Embryonic facial prominence (tissue), 1 donor: ENCODE results near the gene HOXC5.
"Not testable (repeated sequence)": the region's sequence is repeated elsewhere in the genome, so short reads cannot be mapped to it uniquely, and the experiment has no call there.

ENCODE experiments used
- DNase-seq: peaks from one replicate; pipeline ENCODE4 v3.0.0-alpha.2; 2016; ENCODE audit errors: extremely low spot score

HOXC5 gene

DNA sequence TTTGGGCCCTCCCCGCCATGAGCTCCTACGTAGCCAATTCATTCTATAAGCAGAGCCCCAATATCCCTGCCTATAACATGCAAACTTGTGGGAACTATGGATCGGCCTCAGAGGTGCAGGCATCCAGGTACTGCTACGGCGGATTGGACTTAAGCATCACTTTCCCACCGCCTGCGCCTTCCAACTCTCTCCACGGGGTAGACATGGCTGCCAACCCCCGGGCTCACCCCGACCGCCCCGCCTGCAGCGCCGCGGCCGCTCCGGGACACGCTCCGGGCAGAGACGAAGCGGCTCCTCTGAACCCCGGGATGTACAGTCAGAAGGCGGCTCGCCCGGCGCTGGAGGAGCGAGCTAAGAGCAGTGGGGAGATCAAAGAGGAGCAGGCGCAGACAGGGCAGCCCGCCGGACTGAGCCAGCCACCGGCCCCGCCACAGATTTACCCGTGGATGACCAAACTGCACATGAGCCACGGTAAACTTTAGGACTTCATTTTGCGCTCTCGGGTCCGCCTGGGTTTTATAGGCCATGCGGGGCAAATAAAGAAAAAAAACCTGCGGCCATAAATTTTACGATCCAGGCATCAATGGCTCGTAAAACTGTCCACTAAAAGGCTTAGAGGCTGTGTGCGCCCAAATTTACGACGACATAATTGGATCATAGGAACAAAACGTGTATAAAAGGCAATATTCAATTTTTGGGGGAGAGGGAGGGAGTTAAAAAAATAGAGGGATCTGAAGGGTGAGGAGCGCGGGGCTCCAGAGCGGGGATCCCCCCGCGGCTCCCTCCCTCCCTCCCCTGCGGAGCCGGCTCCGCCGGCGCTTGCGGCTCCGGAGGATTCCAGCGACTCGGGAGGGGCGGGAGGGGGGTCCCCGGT is 493 bp downstream of the HOXC5 start:
- DNase-seq, result no peak

DNA sequence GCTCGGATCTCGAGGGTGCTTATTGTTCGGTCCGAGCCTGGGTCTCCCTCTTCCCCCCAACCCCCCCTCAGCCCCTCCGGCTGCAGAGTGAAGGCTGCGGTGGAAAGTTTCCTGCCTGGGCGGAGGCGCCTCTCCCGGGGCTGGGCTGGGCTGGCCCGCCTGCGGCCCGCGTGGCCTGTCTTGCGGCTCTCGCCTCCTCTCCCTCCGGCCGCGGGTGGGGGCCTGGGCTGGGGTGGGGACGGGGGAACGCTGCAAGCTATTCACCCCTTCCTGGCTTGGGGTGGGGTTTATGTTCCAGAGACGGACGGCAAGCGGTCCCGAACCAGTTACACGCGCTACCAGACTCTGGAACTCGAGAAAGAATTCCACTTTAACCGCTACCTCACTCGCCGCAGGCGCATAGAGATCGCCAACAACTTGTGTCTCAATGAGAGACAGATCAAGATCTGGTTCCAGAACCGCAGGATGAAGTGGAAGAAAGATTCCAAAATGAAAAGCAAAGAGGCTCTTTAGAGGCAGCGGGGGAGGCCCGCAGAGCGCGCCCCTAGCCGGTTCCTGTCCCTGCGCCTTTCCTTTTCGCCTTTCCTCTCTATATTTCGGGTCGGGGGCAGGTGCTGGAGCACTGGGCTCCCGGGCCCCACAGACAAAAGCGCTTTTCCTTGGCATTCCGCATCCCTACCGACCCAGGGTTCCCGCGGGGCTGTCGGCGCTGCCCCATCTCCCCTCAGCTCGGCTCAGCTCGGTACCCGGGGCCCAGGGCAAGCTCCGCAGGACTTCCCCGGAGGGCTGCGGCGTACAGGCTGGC is 1.3 kb downstream of the HOXC5 start:
- no peak for DNase-seq

DNA sequence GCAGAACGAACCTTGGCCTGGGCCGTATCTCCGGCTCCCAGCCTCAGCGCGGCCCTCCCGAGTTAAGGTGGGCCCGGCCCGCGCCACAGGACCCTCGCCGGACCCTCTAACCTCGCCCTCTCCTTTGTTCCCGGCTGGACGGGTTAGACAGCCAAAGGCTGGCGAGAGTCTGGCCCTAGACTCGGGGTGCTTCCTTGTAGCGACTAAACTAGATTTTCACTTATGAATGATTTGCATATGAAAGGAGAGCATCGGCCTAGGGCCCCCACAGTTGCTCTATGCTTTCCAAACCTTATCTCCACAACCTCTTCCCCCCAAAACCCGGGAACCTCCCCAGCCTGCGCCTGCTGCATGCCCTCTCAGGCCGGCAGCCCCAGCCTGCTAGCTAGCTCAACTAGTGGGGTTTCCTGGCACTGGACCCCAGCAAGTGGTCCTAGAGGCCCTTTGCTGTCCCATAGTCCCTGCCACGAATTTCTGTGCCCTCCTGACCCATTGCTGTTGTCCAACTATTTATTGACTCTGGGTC is 2.0 kb downstream of the HOXC5 start:
- DNase-seq, result no peak

DNA sequence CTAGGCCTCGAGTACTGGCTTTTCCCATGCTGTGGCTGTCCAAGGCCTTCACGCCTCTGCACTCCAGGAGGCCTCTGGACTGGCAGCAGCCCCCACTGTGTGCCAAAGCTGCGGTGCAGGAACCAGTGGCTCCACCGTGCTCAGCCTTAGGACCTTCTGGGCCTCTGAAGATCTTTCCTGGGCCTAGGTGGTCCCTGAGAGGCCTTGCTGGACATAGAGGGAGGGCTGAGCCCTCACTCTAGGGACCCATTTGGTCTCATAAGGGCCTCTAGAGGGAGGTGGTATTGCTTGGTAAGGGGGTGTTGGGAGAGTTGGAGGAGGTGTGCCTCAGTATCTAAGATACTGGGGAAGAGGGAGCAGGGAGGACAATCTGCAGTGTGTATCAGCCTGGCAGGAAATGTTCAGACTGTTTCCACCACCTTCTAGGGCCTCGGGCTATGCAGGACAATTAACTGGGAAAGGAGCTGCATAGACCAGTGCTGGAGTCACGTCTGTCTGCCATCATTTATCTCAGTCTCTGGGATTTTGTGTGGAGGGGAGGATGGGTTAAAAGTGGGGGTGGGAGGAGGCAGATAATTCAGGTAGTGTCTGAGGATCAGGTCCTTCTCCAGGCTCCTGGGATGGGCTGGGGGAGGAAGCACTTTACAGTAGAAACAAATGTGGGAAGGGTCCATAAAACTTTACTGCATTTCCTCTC is 2.9 kb downstream of the HOXC5 start:
- DNase-seq, result no peak

DNA sequence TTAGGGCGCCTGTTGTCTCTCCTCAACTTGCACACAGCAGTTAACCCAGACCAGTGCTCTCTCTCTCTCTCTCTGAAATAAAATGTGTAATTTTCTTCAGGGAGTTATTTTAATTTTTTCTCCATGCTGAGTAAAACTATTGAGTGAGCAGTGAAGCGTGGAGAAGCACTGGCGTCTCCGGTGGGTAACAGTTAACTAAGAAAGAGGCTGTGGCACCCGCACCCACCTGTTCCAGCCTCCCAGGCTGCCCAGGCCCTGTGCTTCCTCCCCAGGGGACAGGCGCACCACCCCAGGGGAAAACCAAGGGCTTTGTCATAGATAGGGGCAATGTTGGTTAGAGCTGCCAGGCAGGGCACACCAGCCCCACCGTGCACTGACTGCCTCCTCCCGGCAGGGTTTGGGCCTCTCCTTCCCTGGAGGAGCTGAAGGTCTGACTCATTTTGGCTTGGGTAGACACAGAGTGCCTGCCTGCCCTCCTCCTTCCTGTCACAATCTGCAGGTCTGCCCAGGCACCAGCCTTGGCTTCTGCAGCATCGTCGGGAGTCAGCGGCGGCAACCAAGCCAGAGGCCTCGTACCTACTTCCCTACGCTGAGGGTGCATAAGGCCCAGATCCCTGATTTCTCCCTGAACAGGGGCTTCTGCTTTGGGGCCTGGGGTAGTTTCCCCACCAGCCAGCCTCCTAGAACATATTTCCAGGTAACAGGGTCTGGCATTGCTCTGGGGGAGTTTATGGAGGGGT is 3.9 kb downstream of the HOXC5 start:
- no peak for DNase-seq

DNA sequence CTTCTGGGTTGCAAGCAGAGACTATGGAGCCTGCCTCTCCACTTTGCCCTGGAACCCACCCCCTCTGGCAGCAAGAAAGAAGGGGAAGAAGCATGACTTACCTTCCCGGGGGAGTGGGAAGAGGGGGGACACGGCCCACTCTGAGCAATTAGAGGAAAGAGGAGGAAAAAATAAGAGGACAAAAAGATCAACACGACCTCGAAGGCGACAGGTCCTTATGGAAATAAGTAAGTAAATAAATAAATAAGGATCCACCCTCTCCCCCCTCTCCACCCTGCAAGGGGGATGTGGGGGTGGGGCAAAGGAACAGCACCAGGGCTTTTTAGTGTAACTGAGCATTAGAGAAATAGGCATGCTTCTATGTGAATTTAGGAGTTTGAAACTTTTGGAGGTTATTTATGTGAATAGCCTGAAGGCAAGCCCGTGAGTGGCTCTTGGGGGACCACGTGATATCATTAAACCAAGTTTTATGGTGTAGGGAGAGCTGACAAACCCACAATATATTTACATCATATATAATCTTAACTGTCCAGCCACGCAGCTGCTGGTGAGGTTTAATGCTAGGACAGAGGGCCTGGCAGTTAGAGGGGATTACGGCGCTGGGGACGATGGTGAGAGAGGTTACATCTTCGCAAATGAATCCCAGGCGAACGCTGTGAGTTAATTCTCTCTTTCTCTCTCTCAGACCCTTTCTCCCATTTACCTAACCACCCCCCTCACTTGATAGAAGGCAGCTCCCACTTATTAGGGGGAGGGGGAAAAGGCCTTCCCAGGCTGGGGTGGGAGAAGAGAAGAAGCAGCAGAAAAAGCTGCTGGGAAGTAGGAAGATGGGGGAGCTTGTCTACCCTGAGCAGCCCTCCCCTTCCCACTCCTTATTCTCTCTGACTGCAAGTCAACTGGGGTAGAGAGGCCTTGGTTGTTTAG is 4.8 kb downstream of the HOXC5 start:
- DNase-seq, result no peak

DNA sequence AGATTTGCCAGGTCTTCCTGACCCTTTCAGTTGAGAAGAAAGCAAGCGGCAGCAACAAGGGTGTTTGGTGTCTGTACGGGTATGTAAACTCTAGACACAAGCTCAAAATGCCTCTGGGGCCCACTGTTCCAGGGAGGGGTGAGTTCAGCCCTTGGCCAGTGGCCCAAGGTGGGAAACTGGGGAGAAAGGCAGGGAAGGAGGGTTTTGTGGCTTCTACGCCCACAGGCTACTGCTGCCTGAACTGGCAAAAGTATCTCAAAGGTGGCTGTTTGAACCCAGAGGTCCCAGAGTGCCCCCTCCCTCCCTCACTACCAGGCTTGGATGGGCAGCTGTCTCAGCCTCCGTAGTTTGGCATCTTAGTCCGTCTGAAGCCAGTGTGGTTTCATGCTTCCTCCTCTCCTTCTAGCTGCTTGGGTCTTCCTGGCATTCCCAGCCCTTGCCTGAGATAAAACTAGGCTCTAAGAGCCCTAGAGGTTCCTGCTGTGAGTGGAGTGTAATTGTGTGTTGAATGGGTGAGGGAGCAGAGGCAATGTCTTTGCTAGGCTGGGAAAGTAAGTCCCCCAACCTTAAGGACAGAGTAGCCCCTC is 5.5 kb downstream of the HOXC5 start:
- no peak for DNase-seq

DNA sequence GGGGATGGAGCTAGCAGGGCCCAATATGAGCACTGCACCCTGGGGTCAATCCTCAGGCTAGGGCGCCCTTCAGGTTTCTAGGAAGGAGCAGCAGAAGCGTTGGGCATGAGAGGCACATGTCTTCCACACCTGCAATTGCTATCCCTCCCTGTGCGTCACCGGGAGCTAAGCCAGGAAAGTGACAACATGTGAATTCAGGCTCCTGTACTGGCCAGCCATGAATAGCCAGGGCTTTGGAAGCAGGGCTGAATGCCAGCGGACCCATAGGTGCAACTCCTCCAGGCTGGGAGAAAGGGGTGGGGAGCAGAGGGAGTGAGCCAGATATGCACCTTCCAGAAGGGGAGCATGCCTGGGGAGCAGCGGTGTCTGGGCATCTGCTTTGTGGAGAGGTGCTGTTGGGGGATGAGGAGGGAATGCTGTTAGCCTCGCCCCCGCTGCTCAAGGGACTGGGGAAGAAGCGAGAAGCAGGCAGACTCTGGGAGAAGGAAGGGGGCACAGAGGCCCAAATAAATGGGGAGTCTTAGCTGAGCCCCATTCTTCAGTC is 6.1 kb downstream of the HOXC5 start:
- DNase-seq, result no peak

DNA sequence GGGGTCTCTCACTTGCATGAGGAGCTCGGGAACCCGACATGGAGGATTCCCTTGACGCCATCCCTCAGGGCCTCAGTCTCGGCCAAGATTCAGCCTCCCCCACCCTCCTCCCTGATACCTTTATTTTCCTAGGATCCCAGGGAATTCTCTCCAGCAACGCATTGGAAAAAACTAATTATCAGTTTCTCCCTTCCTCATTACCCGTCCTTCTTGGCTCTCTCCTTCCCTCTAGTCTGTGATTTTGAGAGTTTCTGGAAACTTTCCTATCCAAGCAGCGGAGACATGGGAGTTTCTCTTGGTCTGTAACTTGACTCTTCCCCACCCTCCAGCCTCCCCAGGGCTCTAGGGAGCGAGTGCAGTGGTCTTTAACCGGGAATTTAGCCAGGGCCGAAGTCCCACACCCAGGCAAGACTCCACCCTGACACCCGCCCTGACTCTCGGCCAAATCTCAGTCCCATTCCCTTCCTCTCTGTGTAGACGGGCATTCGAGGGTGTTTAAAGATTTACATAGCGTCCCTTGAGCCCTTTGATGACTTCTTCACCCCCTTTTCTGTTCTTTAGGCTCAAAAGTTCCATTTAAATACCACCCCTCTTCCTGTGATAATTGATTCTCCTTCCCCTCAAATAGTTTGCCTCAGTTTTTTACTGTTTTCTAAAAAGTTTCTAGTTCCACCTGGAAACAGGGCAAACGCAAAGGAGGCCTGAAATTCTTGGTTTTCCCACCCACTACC is 6.7 kb downstream of the HOXC5 start:
- no peak for DNase-seq

DNA sequence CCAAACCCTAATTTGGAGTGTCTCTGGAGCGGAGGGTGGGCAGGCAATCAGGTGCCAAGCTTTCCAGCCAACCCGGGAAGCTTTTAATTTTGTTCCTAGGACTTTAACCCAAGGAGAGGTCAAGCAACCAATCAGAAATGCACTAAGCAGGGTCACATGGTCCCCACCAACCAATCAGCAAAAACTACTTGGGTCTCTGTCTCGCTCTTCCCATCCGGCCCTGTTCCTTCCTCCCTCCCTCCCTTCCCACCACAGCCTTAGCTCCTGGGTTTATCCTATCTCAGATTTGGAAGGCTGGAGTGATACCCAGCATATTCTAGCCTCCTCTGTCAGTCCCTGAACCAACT is 7.3 kb downstream of the HOXC5 start:
- DNase-seq, result no peak

DNA sequence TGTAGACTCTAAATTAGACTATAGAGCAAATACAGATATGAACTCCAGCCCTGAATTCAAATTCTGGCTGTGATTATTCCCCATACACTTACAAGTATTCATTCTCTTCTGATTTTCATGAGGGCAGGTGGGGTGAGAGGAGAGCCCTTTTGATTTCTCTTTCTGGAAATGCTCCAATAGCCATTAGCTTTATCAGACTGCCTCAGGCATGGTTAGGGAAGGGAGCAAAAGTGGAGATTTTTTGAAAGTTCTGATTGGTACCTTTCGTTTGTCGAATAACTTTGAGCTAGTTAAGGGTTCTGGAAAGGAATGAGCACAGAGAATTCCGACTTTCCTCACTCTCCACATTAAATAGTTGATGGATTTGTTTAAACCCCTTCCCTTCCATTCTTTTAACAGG is 7.8 kb downstream of the HOXC5 start:
- no peak for DNase-seq

DNA sequence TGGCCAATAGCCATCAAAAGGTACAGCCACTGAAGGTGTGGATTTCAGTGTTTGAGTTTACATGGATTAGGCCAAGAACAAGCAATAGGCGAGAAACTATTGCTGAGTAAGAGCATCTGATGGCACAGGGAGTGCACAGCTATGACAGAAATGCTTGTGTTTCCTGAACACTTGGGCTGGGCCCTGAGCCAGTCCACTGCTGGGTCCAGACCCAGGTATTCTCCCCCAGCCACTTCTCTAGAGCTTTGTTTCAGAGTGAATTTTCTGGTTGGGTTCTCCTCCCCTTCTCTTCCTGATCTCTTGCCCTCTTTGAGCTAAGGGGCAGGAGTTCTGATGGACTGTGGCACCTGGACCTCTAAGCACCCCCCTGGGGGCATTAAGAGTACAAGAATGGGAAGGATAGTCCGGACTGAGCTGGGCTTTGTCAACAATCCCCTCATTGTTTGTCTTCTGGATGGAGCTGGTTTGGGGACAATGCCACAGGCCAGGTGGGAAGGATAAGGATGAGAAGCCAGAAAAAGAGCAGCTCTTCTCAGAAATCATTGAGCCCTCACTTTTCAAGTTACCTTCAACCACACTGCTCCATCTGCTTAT is 8.3 kb downstream of the HOXC5 start:
- DNase-seq, result no peak

DNA sequence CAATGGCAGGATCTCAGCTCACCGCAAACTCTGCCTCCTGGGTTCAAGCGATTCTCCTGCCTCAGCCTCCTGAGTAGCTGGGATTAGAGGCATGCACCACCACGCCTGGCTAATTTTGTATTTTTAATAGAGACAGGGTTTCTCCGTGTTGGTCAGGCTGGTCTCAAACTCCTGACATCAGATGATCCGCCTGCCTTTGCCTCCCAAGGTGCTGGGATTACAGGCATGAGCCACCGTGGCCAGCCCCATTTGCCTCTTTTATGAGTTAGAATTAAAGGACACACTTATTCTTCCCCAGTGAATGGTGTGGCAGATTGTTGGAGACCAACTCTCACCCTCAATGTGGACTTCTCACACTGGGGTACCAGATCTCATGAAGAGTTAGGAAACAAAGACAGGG is 9.2 kb downstream of the HOXC5 start:
- not testable (repeated sequence) for DNase-seq

DNA sequence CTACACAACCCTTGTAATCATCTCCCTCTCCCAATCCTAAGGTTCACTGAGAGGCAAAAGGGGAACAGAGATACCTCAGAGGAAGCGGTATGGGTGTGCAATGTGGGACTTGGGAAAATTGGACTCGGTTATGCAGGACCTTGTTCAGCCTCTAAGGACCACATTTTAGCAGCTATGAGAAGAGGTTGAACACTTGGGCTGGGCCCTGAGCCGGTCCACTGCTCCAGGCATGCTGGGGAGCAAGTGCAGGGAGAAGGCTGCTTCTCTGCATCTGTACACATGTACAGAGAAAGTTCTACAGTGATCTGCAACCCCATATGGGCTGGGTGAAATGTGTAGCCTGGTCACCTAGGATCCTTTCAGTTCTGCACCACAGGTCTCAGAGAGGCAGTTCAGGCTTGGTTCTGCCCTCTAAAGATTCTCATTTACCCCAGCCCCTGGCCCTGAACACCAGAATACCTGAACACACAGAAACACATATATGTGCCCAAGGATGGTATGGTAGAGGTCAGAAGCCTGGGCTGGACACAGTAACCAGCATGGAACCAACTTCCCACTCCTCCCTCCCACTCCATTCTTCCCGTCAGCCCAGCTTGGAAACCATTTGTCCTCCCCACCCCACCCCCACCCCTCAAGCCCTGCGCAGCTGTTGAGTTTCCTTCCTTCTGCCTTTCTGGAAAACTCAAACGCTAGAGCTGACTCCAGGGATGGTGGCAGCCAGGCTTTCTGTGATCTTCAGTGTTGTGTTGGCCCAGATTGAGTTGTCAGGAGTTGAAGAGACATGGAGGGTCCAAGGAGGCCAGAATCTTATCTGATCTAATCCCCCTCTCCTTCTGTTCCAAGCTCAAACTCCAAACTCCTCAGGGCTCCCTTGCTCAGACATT is 10.4 kb downstream of the HOXC5 start:
- no peak for DNase-seq

DNA sequence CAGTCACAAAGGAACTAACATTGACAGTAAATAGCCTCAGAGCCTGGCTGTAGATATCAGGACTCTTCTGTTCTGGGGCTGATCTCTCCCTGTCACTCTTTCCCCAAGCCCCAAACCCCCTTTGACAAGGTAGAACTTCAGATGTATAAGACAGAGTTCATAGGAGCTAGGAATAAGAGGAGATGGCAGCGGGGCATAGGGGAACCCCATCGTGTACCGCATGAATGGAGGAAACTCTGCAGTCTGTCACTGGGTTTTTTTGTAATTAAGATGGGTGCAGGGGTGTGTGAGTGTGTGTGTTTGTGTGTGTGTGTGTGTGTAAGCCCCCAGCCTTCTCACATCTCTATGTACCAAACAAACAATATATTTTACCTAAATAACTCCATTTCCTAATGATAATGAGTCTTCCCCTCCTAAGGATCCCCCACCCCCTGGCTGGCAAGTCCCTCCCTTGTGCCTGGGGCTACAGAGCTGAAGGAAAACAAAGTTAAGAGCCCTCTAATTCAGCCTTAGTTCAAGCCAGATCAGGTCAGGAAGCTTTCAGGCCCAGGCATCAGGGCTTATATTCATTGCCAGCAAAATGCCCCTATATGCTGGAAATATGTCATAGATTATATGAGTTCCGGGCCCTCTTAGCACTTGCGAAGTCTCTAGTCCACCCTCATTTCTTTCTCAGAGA is 11.7 kb downstream of the HOXC5 start:
- no peak for DNase-seq

DNA sequence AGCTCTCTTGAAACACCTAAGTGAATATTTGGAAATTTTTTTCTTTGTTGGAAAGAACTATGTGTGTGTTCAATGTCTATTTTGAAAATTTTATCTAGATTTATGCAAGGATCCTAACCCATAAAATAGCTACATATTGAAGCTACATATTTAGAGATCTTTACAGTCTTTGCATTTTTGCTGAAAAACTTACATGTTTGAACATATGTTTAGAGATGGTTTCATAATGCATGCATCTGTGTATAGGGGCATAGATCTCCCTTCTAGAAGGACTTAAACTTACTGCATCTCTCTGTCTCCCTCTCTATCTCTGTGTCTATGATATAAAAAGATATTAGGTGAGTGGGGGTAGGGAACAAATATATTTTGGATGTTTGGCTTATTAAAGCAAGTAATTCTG is 12.6 kb downstream of the HOXC5 start:
- DNase-seq, result no peak

DNA sequence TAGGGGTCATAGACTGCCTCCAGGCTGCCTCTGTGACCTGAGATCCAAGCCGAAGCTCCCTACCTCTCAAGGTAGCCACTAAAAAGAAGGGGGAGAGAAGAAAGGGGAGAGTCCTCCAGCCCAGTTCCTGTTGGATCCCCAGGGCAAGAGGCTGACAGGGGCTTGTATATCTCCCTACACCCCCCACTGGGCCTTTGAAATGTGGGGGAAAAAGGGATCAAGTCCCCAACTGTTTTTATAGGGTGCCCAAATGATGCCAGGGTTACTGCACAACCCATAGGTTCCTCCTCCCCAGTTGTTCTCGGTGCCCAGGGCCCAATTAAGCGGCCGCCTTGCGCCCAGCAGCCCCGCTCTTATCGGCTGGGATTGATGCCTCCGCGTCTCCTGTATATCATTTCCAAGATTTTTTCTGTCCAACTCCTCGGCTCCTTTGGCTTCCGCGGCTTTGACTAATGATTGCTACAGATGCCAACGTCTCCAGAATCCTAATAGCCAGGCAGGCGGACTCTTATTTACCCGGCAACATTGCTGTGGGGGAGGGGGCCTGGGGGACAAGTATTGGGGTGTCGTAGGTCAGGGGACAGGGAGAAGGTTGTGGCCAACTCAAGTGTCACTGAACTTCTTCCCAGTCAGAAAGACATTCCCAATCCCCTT is 13.1 kb downstream of the HOXC5 start:
- no peak for DNase-seq
